Measurements from ENCODE around the gene SEC22C.

DNA sequence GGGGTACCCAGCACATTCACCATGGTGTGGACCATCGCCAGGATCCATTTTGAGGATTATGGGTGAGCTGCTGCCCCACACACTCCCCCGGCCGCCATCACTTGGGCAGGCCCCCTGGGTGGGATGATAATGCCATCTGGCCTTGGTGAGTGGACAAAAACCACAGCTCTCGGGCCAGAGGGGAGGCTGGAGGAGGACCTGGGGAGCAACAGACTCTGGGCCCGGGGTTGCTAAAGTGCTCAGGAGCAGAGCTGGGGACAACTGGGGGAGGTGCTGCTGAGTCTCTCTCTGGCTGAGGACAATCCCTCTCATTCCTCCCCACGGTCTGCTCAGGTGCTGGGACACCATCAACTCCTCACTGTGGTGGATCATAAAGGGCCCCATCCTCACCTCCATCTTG, 50.3 kb downstream of the SEC22C start:
- TF ChIP-seq CTCF (IDR thresholded peaks at IDR 0.05) (no peak), POLR2AphosphoS5 (IDR thresholded peaks at IDR 0.05) (no peak), POLR2A (IDR thresholded peaks at IDR 0.05) (no peak), EP300 (IDR thresholded peaks at IDR 0.05) (no peak)
